ENCODE data around the gene TOP2A.
A peak's percentile ranks its signal among the peaks of the same experiment; 100 is the strongest.
"Not testable (repeated sequence)": the region's sequence is repeated elsewhere in the genome, so short reads cannot be mapped to it uniquely, and the experiment has no call there.

TOP2A gene

DNA sequence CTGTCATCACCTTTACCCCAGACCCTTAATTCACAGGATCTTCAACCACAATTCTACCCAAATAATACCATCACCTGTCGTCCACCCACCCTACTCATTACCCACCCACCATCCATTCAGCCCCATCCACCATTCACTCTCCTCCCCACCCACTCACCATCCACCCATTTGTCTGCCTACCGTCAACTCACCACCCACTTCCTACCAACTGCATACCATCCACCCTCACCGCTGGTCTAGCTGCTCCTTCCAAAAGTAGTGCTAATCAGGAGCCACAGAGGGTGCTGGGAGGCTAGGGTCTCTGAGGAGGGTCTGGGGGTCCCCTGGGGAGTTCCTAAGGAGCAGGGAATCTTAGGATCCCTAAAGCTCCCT is 13.5 kb upstream of the TOP2A start:
- no peak for DNase-seq

DNA sequence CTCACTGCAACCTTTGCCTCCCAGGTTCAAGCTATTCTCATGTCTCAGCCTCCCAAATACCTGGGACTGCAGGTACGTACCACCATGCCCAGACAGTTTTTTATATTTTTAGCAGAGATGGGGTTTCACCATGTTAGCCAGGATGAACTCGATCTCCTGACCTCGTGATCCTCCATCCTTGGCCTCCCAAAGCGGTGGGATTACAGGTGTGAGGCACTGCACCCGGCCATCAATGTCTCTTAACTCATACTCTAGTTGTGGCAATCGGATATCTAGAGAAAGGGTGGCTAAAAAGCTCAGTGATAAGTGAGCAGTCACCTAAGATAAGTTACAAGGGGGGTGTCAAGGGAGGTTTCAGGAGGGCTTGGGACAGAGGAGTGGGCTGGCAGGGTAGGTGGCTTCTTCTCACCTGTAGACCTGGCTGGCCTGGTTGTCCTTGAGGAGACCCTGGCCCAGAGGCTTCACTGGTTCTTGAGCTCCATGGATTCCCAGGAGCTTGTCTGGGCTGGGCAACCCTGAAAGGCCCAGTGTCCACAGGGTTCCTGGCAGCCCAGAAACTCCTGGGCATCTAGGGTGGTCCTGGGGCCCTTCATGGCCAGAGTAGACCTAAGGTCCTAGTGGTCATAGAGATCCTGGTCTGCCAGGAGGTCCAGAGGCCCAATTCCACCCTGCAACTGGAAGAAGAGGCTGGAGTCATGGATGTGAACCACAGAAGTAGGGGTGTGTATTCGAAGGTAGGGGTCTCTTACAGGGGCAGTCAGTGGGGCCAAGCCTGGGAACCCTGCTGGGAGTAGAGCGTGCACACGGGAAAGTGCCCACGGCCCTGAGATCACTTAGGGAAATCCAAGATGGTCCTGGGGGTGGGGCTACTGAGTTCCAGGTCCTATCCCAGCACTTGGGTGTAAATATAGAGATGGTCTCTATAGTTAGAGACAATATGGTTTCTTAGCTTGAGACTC is 12.9 kb upstream of the TOP2A start:
- DNase-seq = no peak

DNA sequence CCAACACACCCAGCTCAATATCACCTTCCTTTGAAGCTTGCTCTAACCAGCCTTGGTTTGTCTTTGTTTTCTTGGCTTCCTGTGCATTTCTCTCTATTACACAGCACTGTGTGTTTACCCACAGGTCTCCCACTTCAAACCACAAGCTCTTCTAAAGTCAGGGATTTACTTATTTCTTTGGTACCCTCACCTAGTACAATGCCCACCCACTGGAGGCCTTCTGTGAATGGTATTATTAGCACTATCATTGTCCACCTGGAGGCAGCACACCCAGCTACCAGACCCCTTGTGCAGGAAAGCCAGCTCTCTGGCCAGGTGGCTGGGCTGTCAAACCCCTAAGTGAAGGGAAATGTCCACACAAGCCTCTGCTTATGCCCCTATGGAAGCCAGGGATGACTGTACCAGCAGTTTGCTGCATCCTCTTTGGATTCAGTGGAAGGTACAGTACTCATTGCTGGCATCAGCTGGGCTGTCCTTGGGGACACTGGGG is 9.4 kb upstream of the TOP2A start:
- no peak for DNase-seq

DNA sequence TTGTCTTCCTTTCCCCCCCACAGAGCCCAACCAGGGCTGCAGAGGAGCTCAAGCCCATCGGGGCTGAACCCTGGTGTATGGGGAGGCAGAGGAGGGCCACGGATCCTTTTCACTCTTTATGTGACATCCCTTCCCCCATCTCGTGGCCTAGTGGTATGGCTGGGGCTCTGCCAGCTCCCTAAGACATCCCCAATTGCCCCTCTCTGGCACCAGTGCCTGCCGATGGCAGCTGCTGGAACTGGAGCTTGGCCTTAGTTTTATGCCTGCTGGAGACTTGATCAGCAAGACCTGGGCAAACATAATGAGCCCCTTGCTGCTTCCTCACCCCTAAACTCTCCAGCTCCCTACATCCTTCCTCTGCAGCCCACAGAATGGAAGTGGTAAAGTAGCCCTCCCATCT is 8.0 kb upstream of the TOP2A start:
- no peak for DNase-seq

DNA sequence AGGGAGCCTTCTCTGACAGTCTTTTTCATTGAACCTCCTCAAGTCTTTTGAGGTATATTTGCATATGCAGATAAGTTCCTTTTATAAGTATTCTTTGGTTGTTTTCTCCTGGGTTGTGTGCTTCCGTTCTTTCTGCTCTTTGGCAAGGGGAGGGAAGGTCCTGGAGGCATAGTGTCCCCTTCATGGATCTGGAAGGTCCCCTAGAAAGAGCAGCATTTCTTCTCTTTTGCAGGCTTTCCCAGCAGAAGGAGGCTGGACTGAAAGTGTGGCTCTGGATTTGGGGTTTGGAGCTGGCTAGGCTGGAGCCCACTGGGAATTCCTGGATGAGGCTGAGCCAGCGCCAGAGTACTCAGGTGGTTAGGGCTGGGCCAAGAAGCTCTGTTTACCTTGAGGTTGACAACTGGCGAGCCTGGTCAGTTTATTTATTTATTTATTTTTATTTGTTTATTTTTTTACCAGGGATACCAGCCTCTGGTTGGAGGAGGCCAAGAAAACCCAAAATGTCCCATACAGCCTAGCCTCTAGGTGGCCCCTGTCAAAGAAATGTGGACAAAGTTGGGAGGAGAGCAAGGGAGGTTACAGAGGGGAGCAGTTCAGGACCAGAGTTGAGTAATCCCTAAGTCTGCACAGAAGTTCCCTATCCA is 5.4 kb upstream of the TOP2A start:
- DNase-seq = no peak

DNA sequence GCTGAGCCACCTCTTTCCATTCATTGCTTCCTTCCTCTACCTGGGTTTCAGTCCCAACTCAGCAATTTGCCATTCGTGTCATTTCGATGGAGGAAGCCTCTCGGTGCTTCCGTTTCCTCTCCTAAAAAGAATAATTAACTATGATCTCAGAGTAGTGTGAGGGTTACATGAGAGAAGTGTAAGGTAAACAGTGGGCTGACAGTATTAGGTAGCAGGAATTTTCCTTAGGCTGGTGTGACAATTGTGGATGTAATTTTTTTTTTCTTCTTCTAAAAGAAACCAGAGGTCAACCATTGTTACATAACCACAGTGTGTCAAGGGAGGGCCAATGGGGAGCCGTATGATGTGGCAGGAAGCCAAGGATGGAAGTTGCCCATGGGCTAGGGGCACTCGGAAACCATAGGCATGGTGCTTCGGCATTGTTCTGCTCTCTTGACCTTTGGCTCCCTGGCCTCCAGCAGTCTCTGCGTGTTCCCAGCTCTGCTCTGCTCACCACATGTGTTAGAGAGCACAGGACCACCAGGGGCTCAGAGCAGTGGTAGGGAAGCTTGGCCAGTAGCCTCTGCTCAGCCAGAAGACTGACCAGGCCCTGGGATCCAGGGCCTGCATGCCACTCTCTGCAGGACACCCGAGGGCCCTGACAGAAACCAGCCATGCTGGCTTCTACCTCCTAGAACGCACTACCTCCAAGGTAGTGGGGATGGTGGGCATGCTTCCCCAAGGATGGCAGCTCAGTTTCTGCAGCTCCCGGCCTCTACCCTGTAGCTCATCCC is 2.0 kb upstream of the TOP2A start:
- peak; percentile 46 for DNase-seq

DNA sequence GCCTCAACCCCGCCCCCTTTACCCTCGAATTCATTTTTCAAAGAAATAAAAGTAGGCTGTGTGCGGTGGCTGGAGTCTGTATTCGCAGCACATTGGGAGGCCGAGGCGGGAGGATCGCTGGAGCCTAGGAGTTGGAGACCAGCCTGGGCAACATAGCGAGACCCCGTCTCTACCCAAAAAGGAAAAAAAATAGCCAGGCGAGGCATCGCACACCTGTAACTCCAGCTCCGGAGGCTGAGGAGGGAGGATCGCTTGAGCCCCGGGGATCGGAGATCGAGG is 671 bp upstream of the TOP2A start:
- no peak for DNase-seq

DNA sequence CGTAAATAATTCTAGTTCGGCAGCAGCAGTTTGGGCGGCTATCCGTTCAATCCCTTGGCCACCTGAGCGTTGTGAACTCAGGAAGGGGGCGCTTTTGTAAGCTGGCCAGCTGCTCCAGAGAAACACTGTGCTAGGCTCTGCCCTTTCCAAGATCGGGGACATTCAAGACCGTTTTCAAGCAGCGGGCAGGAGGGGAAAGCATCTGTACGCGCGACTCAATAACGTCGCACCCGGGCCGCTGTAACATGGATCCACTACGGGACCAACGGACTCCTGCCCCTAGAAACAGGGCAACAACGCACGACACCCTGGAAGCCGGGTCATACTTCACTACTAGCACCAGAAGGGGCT is 463 bp downstream of the TOP2A start:
- DNase-seq = peak; percentile 32

DNA sequence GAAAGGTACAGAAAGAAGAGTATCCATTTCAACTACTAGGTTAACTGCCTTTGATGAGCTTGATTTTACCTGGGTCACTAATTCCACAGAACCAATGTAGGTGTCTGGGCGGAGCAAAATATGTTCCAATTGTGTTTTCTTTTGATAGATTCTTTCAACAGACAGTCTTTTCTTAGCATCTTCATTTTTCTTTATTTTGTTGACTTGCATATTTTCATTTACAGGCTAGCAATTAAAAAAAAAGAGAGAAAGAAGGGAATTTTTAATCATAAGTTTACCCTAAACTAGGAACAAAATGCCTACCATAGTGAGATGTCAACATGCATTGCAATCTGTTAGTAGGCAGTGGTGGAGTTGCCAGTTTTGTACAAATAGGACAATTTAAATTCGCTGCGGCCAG is 1.0 kb downstream of the TOP2A start:
- DNase-seq = no peak

DNA sequence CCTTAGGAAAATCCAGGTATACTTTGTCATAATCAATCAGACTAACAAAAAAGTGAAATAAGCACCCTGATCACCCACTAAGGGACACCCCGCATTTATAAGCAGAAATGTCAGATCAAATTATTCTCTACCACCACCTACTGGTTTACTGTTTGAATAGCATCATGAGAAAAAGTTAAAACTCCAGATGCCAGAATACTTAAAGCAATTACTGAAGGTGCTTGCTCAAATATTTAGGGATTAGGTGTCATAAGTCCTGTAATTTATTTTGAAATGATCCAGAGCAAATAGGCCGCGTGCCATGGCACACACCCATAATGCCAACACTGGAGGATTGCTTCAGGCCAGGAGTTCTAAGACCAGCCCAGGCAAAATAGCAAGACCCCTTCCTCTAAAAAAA is 2.3 kb downstream of the TOP2A start:
- DNase-seq = no peak

DNA sequence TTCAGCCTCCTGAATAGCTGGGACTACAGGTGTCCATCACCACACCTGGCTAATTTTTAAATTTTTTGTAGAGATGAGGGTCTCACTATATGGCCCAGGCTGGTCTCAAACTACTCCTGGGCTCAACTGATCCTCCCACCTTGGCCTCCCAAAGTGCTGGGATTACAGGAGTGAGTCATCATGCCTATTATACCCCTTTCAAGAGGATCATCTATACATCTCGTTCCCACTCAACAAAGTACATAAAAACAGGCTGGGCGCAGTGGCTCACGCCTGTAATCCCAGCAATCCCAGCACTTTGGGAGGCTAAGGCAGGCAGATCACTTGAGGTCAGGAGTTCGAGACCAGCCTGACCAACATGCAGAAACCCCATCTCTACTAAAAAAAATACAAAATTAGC is 3.4 kb downstream of the TOP2A start:
- DNase-seq = not testable (repeated sequence)

DNA sequence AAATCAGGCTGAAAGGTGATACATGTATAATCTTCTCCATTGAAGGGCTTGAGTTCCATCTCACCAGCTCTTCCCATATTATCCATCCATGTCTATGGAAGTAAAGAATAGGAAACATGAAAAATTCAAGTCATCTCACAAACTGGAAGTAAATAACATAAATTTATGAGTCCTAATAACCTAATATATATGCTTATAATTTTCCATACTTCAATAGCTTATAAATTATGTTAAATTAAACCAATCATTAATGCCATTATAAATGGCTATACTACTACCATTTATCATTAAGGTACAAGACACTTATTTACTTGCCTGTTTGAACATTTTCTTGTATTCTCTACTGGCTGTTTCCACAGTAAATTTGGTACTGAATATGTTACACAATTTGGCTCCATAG is 4.8 kb downstream of the TOP2A start:
- DNase-seq = no peak

DNA sequence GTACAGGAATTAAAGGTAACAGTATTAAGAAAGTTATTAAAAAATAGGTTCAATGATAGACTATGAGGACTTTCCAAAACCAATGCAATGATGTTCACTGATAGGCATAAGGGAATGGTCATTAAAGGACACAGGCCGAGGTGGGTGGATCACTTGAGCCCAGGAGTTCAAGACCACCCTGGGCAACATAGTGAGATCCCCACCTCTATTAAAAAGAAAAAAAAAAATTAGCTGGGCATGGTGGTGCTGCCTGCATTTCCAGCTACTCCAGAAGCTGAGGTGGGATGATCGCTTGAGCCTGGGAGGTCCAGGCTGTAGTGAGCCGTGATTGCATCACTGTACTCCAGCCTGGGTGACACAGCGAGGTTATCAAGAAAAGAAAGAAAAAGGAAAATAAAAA is 5.9 kb downstream of the TOP2A start:
- DNase-seq = no peak

DNA sequence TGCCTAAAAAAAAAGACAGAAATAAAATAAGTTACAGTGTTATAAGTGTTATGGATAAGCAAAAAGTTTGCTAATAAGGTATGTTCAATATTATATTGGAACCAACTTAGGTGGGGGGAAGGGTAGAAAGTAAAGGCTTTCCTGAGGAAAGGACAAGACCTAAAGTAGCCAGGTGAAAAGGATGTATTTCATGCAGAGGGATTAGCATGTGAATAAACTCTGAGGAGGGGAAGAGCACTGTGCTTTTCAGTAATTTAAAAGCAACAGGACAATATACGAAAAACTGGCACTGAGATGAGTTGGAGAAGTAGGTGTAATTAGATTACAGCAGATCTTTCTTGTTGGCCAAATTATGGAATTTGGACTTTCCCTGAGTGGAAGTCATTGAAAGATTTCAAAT is 7.6 kb downstream of the TOP2A start:
- no peak for DNase-seq

DNA sequence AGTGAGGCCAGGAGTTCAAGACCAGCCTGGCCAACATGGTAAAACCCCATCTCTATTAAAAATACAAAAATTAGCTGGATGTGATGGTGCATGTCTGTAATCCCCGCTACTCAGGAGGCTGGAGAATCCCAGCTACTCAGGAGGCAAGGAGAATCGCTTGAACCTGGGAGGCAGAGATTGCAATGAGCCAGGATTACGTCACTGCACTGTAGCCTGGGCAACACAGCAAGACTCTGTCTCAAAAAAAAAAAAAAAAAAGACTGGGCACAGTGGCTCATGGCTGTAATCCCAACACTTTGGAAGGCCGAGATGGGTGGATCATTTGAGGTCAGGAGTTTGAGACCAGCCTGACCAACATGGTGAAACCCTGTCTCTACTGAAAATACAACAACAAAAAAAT is 8.2 kb downstream of the TOP2A start:
- DNase-seq = not testable (repeated sequence)

DNA sequence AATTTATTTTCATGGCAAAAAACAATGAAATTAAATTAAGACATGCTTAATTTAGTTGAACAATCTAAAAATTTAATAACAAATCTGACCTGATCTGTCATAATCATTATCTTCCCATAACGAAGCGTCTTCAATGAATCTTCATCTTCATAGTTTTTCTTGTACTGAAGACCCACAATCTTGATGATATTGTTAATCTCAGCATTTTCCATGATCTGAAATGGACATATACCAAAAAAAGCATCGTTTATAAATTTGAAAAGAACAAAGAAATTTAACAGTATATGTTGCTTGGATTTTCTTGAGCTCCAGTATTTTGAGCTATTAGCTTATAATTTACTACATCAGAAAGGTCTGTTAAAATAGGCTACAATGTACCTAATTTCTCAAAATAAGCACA is 10.2 kb downstream of the TOP2A start:
- DNase-seq = no peak

DNA sequence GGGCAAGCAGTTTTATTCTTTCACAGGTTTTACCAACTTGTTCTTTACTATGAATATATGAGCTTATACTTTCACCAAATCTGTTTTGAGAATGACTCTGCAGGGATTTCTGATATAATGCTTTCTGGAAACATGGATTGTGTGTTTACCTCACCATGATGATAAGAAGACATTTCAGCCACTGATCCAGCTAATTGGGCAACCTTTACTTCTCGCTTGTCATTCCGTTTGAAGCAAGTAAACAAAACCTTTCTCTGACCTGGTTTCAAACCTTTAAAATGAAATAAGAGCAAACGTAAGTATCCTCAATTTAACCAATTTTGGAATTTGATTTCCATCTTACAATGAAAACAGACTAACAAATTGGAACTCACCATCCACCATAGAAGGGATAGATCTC is 13.7 kb downstream of the TOP2A start:
- DNase-seq = no peak

DNA sequence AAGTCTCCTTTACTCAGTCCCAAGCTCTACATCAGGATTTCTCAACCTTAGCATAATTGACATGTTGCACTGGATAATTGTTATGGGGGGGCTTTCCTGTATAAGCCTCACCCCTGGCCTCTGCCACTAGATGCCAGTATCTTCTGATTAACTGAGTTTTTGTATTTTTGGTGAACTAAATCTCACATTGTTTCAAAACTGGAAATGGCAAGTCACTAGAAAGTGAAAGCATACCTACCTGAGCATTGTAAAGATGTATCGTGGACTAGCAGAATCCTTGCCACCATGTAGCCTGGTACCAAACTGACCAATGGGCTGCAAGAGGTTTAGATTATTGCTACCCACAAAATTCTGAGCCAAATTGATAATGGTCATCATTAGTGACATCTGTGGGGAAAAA is 15.0 kb downstream of the TOP2A start:
- no peak for DNase-seq

DNA sequence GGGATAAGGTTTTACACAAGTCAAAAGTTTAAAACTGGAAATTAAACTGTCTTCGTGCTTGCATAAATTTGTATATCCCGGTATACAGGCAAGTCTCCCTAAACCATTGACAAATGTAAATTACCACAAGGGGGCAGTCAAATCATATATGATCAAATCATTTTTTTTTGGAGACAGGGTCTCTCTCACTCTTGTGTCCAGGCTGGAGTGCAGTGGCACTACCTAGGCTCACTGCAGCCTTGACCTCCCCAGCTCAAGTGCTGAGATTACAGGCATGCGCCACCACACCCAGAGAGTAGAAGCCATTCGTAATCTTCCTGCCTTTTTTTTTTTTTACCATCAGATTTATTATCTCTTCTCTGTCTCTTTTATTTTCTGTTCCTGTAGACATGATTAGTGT is 18.5 kb downstream of the TOP2A start:
- peak; percentile 36 for DNase-seq

DNA sequence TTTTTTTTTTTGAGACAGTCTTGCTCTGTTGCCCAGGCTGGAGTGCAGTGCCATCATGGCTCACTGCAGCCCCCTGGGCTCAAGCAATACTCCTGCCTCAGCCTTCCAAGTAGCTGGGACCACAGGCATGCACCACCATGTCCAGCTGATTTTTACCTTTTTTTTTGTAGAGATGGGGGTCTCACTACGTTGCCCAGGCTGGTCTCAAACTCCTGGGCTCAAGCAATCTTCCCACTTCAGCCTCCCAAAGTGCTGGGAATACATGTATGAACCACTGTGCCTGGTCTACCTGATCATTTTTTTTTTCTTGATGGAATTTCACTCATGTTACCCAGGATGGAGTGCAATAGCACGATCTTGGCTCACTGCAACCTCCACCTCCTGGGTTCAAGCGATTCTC is 31.1 kb downstream of the TOP2A start:
- DNase-seq = not testable (repeated sequence)

DNA sequence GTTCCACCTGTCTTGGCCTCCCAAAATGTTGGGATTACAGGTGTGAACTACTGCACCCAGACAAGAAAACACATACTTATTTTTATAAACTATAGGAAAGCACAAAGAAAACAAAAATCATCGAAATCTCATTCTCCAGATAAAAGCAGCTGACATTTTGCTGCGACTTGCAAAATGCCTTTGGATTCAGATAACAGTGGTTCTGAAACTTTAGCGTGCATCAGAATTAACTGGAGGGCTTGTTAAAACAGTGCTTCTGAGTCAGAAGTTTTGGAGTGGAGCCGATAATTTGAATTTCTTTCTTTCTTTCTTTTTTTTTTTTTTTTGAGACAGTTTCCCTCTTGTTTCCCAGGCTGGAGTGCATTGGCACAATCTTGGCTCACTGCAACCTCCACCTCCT is 35.4 kb downstream of the TOP2A start:
- DNase-seq = no peak

DNA sequence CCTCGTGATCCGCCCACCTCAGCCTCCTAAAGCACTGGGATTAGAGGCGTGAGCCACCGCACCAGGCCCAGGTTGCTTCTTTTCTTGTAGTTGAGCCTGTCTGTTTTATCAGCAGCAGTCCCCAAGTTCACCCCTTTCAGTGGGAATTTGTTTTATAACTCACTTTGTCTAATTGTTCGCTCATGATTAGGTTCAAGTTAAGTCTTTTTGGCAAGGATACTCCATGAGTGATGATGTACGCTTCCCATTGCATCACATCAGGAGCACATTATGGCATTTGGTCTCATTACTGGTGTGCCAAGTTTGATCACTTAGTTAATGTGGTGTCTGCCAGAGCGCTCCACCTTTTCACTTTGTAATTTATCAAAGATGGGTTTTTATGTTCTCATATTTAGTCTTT is 38.7 kb downstream of the TOP2A start:
- no peak for DNase-seq

DNA sequence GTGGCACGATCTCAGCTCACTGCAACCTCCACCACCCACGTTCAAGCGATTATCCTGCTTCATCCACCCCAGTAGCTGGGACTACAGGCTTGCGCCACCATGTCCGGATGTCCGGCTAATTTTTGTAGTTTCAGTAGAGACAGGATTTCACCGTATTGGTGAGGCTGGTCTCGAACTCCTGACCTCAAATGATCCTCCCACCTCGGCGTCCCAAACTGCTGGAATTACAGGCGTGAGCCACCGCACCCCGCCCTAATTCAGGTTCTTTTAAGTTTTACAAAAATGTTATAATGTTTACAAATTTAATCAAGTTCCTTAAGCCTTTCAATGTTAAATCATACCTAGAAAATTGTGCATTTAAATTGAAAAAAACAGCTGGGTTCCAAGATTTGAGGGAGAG is 39.9 kb downstream of the TOP2A start:
- no peak for DNase-seq

DNA sequence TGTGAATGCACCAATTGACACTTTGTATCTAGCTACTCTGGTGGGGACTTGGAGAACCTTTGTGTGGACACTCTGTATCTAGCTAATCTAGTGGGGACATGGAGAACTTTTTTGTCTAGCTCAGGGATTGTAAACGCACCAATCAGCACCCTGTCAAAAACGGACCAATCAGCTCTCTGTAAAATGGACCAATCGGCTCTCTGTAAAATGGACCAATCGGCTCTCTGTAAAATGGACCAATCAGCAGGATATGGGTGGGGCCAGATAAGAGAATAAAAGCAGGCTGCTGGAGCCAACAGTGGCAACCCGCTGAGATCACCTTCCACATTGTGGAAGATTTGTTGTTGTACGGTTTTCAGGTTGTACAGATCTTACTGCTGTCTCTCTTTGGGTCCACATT is 41.2 kb downstream of the TOP2A start:
- DNase-seq = not testable (repeated sequence)
